Measurements from ENCODE around the gene PPP1R1C. TPM values are rescaled to one million over a fixed set of nuclear protein-coding genes. Genes with fewer than 3 reads are reported as not detected.

Gene PPP1R1C
- total and polyA plus RNA-seq, 7 donors, result 0.83 to 3.5 (median 3.0) TPM; not detected in 4

DNA sequence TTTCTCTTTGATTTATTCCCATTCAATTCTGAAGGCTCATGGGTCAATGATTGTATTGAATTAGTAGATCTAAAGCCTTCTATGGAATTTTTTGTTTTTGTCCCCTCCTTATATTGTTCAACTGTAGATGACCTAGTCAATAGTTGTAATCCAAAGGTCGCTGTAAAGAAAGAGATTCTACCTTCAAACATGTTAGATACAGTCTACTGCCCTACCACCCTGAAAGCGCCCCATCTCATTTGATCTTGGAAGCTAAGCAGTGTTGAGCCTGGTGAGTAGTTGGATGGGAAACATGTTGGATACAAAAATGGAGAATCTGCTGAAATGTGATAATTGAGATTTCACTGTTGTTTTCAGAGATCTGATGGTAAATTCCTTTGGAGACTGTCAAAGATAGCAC lies 63.0 kb downstream of the PPP1R1C start:
- H3K27me3 ChIP-seq, result no peaks in the 10 kb centered on the region
- 94 to 98% methylated on average over 2 of the region's 2 CpGs for WGBS, 2 donors
- H3K9me3 ChIP-seq, result no peaks in the 10 kb centered on the region
- H3K4me3 ChIP-seq, result no peak overlapping the region
- H3K27ac ChIP-seq, result no peak overlapping the region
- H3K4me1 ChIP-seq, result no peaks in the 10 kb centered on the region
- no peaks in the 10 kb centered on the region for H3K36me3 ChIP-seq
- intact Hi-C loops (cut with DNase I), result no loop called here
- TF ChIP-seq POLR2A (IDR thresholded peaks at IDR 0.05), result no peak
- TF ChIP-seq, protein P1, sequence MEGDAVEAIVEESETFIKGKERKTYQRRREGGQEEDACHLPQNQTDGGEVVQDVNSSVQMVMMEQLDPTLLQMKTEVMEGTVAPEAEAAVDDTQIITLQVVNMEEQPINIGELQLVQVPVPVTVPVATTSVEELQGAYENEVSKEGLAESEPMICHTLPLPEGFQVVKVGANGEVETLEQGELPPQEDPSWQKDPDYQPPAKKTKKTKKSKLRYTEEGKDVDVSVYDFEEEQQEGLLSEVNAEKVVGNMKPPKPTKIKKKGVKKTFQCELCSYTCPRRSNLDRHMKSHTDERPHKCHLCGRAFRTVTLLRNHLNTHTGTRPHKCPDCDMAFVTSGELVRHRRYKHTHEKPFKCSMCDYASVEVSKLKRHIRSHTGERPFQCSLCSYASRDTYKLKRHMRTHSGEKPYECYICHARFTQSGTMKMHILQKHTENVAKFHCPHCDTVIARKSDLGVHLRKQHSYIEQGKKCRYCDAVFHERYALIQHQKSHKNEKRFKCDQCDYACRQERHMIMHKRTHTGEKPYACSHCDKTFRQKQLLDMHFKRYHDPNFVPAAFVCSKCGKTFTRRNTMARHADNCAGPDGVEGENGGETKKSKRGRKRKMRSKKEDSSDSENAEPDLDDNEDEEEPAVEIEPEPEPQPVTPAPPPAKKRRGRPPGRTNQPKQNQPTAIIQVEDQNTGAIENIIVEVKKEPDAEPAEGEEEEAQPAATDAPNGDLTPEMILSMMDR (IDR thresholded peaks at IDR 0.05), result no peak
- no peak for TF ChIP-seq EP300 (IDR thresholded peaks at IDR 0.05)
- TF ChIP-seq POLR2AphosphoS5 (IDR thresholded peaks at IDR 0.05), result no peak
- DNase-seq, result no peak

DNA sequence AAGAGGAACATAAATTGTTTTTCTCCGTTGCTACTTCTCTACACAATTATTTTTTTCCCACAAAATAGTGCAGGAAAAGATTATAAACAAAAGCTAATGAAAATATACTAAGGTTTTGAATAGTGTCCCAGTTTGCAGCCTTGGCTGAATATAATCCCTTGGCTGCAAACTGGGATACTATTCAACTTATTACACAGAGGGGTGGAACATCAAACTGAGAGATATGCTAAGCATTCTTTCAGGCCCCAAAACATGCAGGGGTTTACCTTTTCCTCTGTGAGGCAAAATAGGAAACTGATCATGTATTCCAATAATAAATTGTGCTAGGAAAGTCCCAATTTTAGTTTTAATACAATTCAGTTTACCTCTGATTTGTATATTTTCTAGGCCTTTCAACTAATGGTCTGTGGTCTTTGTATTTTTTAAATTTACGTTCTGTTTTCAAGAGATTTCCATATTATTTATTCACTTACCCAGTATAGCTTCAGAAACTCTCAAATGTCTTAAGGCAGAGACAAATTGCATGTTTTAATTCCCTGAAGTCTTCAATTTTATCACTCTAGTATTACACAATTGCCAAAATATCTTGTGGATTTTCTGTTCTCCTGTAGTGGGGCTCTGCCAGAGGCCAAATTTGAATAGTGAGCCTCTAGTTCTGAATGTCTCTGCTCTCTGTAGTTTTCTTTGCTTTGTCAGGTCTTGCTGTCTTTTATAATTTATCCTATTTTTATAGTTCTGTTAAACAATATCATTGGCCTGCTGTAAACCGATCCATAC lies 63.9 kb downstream of the PPP1R1C start:
- intact Hi-C loops (cut with DNase I), result no loop called here
- Histone ChIP-seq H3K4me3 (no peak overlapping the region), H3K27me3 (no peaks in the 10 kb centered on the region), H3K4me1 (no peaks in the 10 kb centered on the region), H3K27ac (no peak overlapping the region), H3K9me3 (no peaks in the 10 kb centered on the region), H3K36me3 (no peaks in the 10 kb centered on the region)
- 63 to 69% methylated on average over 3 of the region's 3 CpGs for WGBS, 2 donors
- TF ChIP-seq POLR2AphosphoS5 (IDR thresholded peaks at IDR 0.05) (no peak), POLR2A (IDR thresholded peaks at IDR 0.05) (no peak), EP300 (IDR thresholded peaks at IDR 0.05) (no peak)
- TF ChIP-seq, protein P1 (IDR thresholded peaks at IDR 0.05), result no peak
- no peak for DNase-seq

DNA sequence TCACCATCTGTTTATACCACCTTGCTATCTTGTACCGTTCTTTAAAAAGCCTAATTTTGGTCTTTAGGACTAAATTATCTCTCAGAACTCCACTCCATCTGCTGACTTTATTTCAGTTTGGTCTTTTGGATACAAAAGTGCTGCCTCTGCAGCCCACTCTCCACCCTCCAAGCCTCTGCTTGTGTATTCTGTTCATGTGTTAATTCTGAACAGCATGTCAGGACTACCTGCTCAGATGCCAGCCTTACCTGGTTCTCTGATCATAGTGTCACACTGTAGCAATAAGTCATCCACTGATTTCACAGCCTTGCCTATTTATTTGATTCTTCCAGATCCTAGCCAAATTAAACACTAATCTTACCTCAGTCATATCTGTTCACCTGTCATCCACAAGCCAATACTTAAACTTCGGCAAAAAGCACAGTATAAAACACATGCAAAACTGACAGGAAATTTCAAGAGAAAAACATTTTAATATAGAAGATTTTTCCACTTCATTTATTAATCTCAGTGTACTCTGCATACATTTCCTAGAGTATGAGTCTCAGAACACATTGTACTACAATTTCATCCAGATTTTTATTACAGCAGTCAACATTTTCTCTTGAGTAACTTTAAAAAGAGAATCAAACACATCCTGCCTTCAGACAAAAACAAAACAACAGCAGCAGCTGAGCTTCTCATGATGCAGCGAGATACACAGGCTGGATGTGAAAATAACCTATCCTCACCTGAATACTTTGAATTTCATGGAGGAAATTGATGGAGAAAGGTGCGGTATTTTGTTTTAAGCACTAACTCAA lies 64.9 kb downstream of the PPP1R1C start:
- no peaks in the 10 kb centered on the region for H3K4me1 ChIP-seq
- H3K27me3 ChIP-seq, result no peaks in the 10 kb centered on the region
- H3K4me3 ChIP-seq, result no peak overlapping the region
- WGBS, 2 donors, result 66 to 79% methylated on average over 4 of the region's 4 CpGs
- no peak overlapping the region for H3K27ac ChIP-seq
- no peak for DNase-seq
- H3K9me3 ChIP-seq, result no peaks in the 10 kb centered on the region
- TF ChIP-seq POLR2A (IDR thresholded peaks at IDR 0.05), result no peak
- intact Hi-C loops (cut with DNase I), result no loop called here
- H3K36me3 ChIP-seq, result no peaks in the 10 kb centered on the region

DNA sequence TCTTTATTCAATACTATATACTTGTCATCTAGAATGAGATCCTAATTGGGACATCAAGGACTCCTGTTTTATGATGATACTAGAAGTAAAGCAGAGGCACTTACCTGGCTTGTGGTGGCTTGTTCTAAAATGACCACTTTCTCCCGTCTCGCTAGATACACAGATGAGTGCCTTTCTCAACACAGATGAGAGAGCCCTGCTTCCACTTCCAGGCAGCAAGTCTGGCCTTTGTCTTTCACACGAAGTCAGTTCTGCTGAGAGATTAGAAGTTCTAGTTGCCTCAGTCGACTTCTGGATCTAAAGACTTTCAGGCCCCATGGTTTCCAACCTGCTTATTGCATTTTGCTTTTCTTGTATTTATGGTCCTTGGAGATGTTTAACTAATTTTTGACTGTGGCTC lies 70.3 kb downstream of the PPP1R1C start:
- TF ChIP-seq POLR2AphosphoS5 (IDR thresholded peaks at IDR 0.05) (no peak), EP300 (IDR thresholded peaks at IDR 0.05) (no peak), POLR2A (IDR thresholded peaks at IDR 0.05) (no peak)
- TF ChIP-seq, protein P1 (IDR thresholded peaks at IDR 0.05), result no peak
- Histone ChIP-seq H3K27ac (no peak overlapping the region), H3K9me3 (no peaks in the 10 kb centered on the region), H3K36me3 (no peaks in the 10 kb centered on the region), H3K4me3 (no peak overlapping the region), H3K4me1 (no peaks in the 10 kb centered on the region), H3K27me3 (no peaks in the 10 kb centered on the region)
- intact Hi-C loops (cut with DNase I), result no loop called here
- DNase-seq, result no peak
- WGBS, 2 donors, result 93 to 94% methylated on average over 4 of the region's 4 CpGs

DNA sequence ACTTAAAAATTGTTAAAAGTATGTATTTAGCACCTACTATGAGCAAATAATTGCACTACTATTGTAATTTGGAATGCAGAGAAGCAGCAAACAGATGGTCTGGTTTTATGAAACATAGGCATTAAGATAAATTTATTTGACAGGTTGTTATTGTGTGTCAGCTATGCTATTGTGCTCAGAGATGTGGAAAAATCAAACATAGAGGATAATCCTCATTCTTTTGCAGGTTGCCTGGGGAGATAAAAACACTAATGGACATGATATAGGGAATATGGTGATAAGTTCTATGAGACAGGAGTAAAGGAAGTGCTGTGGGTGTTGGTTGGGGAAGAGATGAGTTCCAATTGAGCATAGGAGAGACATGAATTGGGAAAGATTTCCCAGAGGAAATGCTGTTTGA lies 71.3 kb downstream of the PPP1R1C start:
- DNase-seq, result no peak
- no peak overlapping the region for H3K4me3 ChIP-seq

More for the DNA sequence above, 71.3 kb downstream of the PPP1R1C start:
- no peaks in the 10 kb centered on the region for H3K4me1 ChIP-seq
- intact Hi-C loops (cut with DNase I), result no loop called here
- no peak overlapping the region for H3K27ac ChIP-seq
- H3K9me3 ChIP-seq, result no peaks in the 10 kb centered on the region
- H3K36me3 ChIP-seq, result no peaks in the 10 kb centered on the region
- no peak for TF ChIP-seq POLR2AphosphoS5 (IDR thresholded peaks at IDR 0.05)
- TF ChIP-seq, protein P1 (IDR thresholded peaks at IDR 0.05), result no peak
- TF ChIP-seq EP300 (IDR thresholded peaks at IDR 0.05), result no peak
- TF ChIP-seq POLR2A (IDR thresholded peaks at IDR 0.05), result no peak
- no peaks in the 10 kb centered on the region for H3K27me3 ChIP-seq
